ENCODE data around the gene TMEM175.
"Not testable (repeated sequence)": the region's sequence is repeated elsewhere in the genome, so short reads cannot be mapped to it uniquely, and the experiment has no call there.

DNA sequence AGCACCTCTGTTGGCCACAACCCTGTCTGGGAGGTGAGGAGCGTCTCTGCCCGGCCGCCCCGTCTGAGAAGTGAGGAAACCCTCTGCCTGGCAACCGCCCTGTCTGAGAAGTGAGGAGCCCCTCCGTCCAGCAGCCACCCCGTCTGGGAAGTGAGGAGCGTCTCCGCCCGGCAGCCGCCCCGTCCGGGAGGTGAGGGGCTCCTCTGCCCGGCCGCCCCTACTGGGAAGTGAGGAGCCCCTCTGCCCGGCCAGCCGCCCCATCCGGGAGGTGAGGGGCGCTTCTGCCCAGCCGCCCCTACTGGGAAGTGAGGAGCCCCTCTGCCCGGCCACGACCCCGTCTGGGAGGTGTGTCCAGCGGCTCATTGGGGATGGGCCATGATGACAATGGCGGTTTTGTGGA, 43.8 kb downstream of the TMEM175 start:
- TF ChIP-seq POLR2AphosphoS5, POLR2A (IDR thresholded peaks at IDR 0.05): not testable (repeated sequence)
- TF ChIP-seq, protein P1, sequence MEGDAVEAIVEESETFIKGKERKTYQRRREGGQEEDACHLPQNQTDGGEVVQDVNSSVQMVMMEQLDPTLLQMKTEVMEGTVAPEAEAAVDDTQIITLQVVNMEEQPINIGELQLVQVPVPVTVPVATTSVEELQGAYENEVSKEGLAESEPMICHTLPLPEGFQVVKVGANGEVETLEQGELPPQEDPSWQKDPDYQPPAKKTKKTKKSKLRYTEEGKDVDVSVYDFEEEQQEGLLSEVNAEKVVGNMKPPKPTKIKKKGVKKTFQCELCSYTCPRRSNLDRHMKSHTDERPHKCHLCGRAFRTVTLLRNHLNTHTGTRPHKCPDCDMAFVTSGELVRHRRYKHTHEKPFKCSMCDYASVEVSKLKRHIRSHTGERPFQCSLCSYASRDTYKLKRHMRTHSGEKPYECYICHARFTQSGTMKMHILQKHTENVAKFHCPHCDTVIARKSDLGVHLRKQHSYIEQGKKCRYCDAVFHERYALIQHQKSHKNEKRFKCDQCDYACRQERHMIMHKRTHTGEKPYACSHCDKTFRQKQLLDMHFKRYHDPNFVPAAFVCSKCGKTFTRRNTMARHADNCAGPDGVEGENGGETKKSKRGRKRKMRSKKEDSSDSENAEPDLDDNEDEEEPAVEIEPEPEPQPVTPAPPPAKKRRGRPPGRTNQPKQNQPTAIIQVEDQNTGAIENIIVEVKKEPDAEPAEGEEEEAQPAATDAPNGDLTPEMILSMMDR (IDR thresholded peaks at IDR 0.05): not testable (repeated sequence)
